Liver (tissue), 9 donors: ENCODE data around the gene ASNSD1. TPM values are rescaled to one million over a fixed set of nuclear protein-coding genes. Genes with fewer than 3 reads are reported as not detected.

Experiments
- DNase-seq: peaks from one replicate; pipeline ENCODE4 v3.0.0-alpha.2; 2017; ENCODE audit warnings: low spot score
- H3K27ac ChIP-seq, 2 donors: one replicate each; pipeline ENCODE4 v1.7.0; 2013; ENCODE audit warnings: inconsistent platforms in 2 of 2, low read length in 2 of 2, control low read depth in 1 of 2, low read depth in 1 of 2, mild to moderate bottlenecking in 1 of 2
- H3K27me3 ChIP-seq, 4 donors: one replicate each; pipeline versions ENCODE4 v1.6.1 to v1.7.0; 2013; ENCODE audit warnings: low read length in 3 of 4, inconsistent platforms in 1 of 4, mild to moderate bottlenecking in 1 of 4, moderate library complexity in 1 of 4; ENCODE audit not compliant: control insufficient read depth in 4 of 4, insufficient read depth in 4 of 4
- H3K36me3 ChIP-seq, 4 donors: one replicate each; pipeline versions ENCODE4 v1.6.1 to v1.7.0; 2013; ENCODE audit warnings: low read length in 3 of 4, mild to moderate bottlenecking in 3 of 4, low read depth in 1 of 4, moderate library complexity in 1 of 4; ENCODE audit not compliant: control insufficient read depth in 4 of 4, insufficient read depth in 3 of 4
- H3K4me1 ChIP-seq, 4 donors: one replicate each; pipeline versions ENCODE4 v1.6.1 to v1.7.0; 2013; ENCODE audit warnings: low read length in 3 of 4, mild to moderate bottlenecking in 3 of 4, moderate library complexity in 1 of 4; ENCODE audit not compliant: control insufficient read depth in 4 of 4, insufficient read depth in 4 of 4
- H3K4me3 ChIP-seq, 3 donors: one replicate each; pipeline versions ENCODE4 v1.6.1 to v1.7.0; 2013; ENCODE audit warnings: low read length in 3 of 3, control low read depth in 1 of 3, low read depth in 1 of 3, mild to moderate bottlenecking in 1 of 3
- H3K9ac ChIP-seq, 2 donors: one replicate each; pipeline ENCODE4 v1.7.0; 2013; ENCODE audit warnings: low read length in 2 of 2, mild to moderate bottlenecking in 2 of 2, moderate library complexity in 2 of 2, control low read depth in 1 of 2, low read depth in 1 of 2
- H3K9me3 ChIP-seq, 4 donors: one replicate each; pipeline versions ENCODE4 v1.6.1 to v1.7.0; 2013; ENCODE audit warnings: low read length in 3 of 4; ENCODE audit not compliant: control insufficient read depth in 4 of 4
- EGR1 ChIP-seq, 2 donors: IDR thresholded peaks; 2 replicates each; pipeline ENCODE4 v1.6.1; 2016 to 2018; ENCODE audit warnings: antibody characterized with exemption in 2 of 2, low read depth in 2 of 2
- FOXA1 ChIP-seq: IDR thresholded peaks from 2 replicates; pipeline ENCODE4 v1.6.1; 2016; ENCODE audit warnings: antibody characterized with exemption
- FOXA2 ChIP-seq: IDR thresholded peaks from 2 replicates; pipeline ENCODE4 v1.6.1; 2016; ENCODE audit warnings: antibody characterized with exemption
- GABPA ChIP-seq, 2 donors: IDR thresholded peaks in 1 of 2; conservative IDR thresholded peaks in 1 of 2; 2 replicates each; pipeline ENCODE4 v1.6.1; 2016; ENCODE audit warnings: antibody characterized with exemption in 2 of 2, mild to moderate bottlenecking in 1 of 2, moderate library complexity in 1 of 2
- HNF4A ChIP-seq, 2 donors: conservative IDR thresholded peaks; 2 replicates each; pipeline ENCODE4 v1.6.1; 2016; ENCODE audit warnings: antibody characterized with exemption in 2 of 2, mild to moderate bottlenecking in 2 of 2
- HNF4G ChIP-seq: IDR thresholded peaks from 2 replicates; pipeline ENCODE4 v1.6.1; 2016; ENCODE audit warnings: antibody characterized with exemption
- JUND ChIP-seq, 2 donors: IDR thresholded peaks; 2 replicates each; pipeline ENCODE4 v1.6.1; 2016; ENCODE audit warnings: antibody characterized with exemption in 2 of 2
- NR2F2 ChIP-seq: IDR thresholded peaks from 2 replicates; pipeline ENCODE4 v1.6.1; 2016; ENCODE audit warnings: antibody characterized with exemption
- RAD21 ChIP-seq, 2 donors: IDR thresholded peaks; 2 replicates each; pipeline ENCODE4 v1.6.1; 2016; ENCODE audit warnings: antibody characterized with exemption in 2 of 2, mild to moderate bottlenecking in 2 of 2
- RXRA ChIP-seq, 2 donors: IDR thresholded peaks; 2 replicates each; pipeline ENCODE4 v1.6.1; 2017 to 2018; ENCODE audit warnings: antibody characterized with exemption in 2 of 2, mild to moderate bottlenecking in 1 of 2
- SP1 ChIP-seq: IDR thresholded peaks from 2 replicates; pipeline ENCODE4 v1.6.1; 2018; ENCODE audit warnings: antibody characterized with exemption, mild to moderate bottlenecking
- TAF1 ChIP-seq: conservative IDR thresholded peaks from 2 replicates; pipeline ENCODE4 v1.6.1; 2016; ENCODE audit warnings: antibody characterized with exemption, mild to moderate bottlenecking
- YY1 ChIP-seq: IDR thresholded peaks from 2 replicates; pipeline ENCODE4 v1.6.1; 2016; ENCODE audit warnings: antibody characterized with exemption, mild to moderate bottlenecking
- polyA plus RNA-seq, 2 donors: library from polyadenylated mRNA; stranded (reverse) in 1 of 2; unstranded in 1 of 2; fragments of 200-250 nt in 1 of 2; fragments of >200 nt in 1 of 2; fragmentation: Nextera tagmentation in 1 of 2; extraction: Ambion mirVana in 1 of 2; gene quantifications; one replicate each; pipeline versions ENCODE4 v1.2.1 to v1.2.3, GENCODE V29; 2013 to 2015
- total RNA-seq, 2 donors: library from RNA; depleted of rRNA; stranded (reverse); fragments of >200 nt; gene quantifications; one replicate each; pipeline ENCODE4 v1.2.3, GENCODE V29; 2014
- TF ChIP-seq, protein P1 (sequence below): IDR thresholded peaks from 2 replicates; pipeline ENCODE4 v1.6.1; 2016; ENCODE audit warnings: antibody characterized with exemption
- TF ChIP-seq, protein P2 (sequence below): fragments of 150-350 bp; IDR thresholded peaks from 2 replicates; pipeline ENCODE4 v1.5.1; 2017; ENCODE audit warnings: improper control_type of control experiment, low read depth, low read length; ENCODE audit not compliant: missing input control
- TF ChIP-seq, protein P3 (sequence below): IDR thresholded peaks from 2 replicates; pipeline ENCODE4 v1.6.1; 2016; ENCODE audit warnings: antibody characterized with exemption
- TF ChIP-seq, protein P4 (sequence below): IDR thresholded peaks from 2 replicates; pipeline ENCODE4 v1.6.1; 2016; ENCODE audit warnings: antibody characterized with exemption, mild to moderate bottlenecking
- TF ChIP-seq, protein P5 (sequence below): IDR thresholded peaks from 2 replicates; pipeline ENCODE4 v1.6.1; 2016; ENCODE audit warnings: antibody characterized with exemption
- donor health status: healthy.
- donor health status: healthy.
- donor health status: healthy.
- donor health status: healthy.
- donor health status: healthy.

Gene ASNSD1
- total and polyA plus RNA-seq, 4 donors = 19.8 to 33.0 (median 25.5) TPM

DNA sequence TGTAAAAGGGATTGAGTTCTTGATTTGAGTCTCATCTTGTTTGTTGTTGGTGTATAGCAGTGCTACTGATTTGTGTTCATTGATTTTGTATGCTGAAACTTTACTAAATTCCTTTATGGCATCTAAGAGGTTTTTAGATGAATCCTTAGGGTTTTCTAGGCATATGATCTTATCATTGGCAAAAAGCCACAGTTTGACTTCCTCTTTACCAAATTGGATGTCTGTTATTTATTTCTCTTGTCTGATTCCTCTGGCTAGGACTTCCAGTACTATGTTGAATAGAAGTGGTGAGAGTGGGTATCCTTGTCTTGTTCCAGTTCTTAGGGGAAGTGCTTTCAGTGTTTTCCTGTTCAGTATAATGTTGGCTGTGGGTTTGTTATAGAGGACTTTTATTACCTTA, 18.0 kb downstream of the ASNSD1 start:
- Histone ChIP-seq H3K4me1 (peaks cover 1 to 4% (median 3%) of the 10 kb centered on the region in 4 donors), H3K27me3 (no peaks in the 10 kb centered on the region)
- no peak for TF ChIP-seq TAF1
- no peak for TF ChIP-seq FOXA2
- no peak for TF ChIP-seq HNF4A (conservative IDR thresholded peaks at IDR 0.05)
- TF ChIP-seq SP1 = no peak
- no peak for TF ChIP-seq RAD21 (IDR thresholded peaks at IDR 0.05)
- TF ChIP-seq YY1 = no peak
- TF ChIP-seq JUND (IDR thresholded peaks at IDR 0.05) = no peak
- TF ChIP-seq, protein P1, sequence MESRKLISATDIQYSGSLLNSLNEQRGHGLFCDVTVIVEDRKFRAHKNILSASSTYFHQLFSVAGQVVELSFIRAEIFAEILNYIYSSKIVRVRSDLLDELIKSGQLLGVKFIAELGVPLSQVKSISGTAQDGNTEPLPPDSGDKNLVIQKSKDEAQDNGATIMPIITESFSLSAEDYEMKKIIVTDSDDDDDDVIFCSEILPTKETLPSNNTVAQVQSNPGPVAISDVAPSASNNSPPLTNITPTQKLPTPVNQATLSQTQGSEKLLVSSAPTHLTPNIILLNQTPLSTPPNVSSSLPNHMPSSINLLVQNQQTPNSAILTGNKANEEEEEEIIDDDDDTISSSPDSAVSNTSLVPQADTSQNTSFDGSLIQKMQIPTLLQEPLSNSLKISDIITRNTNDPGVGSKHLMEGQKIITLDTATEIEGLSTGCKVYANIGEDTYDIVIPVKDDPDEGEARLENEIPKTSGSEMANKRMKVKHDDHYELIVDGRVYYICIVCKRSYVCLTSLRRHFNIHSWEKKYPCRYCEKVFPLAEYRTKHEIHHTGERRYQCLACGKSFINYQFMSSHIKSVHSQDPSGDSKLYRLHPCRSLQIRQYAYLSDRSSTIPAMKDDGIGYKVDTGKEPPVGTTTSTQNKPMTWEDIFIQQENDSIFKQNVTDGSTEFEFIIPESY = no peak
- no peak for TF ChIP-seq HNF4G
- TF ChIP-seq EGR1 (IDR thresholded peaks at IDR 0.05; ENCODE audit: low read depth in 2 of 2) = no peak
- TF ChIP-seq, protein P2, sequence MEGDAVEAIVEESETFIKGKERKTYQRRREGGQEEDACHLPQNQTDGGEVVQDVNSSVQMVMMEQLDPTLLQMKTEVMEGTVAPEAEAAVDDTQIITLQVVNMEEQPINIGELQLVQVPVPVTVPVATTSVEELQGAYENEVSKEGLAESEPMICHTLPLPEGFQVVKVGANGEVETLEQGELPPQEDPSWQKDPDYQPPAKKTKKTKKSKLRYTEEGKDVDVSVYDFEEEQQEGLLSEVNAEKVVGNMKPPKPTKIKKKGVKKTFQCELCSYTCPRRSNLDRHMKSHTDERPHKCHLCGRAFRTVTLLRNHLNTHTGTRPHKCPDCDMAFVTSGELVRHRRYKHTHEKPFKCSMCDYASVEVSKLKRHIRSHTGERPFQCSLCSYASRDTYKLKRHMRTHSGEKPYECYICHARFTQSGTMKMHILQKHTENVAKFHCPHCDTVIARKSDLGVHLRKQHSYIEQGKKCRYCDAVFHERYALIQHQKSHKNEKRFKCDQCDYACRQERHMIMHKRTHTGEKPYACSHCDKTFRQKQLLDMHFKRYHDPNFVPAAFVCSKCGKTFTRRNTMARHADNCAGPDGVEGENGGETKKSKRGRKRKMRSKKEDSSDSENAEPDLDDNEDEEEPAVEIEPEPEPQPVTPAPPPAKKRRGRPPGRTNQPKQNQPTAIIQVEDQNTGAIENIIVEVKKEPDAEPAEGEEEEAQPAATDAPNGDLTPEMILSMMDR = no peak
- no peak for TF ChIP-seq GABPA (IDR thresholded peaks at IDR 0.05 in 1 of 2, conservative IDR thresholded peaks at IDR 0.05 in 1 of 2)
- TF ChIP-seq, protein P3, sequence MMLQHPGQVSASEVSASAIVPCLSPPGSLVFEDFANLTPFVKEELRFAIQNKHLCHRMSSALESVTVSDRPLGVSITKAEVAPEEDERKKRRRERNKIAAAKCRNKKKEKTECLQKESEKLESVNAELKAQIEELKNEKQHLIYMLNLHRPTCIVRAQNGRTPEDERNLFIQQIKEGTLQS = no peak
- no peak for TF ChIP-seq RXRA (IDR thresholded peaks at IDR 0.05)
- TF ChIP-seq, protein P4, sequence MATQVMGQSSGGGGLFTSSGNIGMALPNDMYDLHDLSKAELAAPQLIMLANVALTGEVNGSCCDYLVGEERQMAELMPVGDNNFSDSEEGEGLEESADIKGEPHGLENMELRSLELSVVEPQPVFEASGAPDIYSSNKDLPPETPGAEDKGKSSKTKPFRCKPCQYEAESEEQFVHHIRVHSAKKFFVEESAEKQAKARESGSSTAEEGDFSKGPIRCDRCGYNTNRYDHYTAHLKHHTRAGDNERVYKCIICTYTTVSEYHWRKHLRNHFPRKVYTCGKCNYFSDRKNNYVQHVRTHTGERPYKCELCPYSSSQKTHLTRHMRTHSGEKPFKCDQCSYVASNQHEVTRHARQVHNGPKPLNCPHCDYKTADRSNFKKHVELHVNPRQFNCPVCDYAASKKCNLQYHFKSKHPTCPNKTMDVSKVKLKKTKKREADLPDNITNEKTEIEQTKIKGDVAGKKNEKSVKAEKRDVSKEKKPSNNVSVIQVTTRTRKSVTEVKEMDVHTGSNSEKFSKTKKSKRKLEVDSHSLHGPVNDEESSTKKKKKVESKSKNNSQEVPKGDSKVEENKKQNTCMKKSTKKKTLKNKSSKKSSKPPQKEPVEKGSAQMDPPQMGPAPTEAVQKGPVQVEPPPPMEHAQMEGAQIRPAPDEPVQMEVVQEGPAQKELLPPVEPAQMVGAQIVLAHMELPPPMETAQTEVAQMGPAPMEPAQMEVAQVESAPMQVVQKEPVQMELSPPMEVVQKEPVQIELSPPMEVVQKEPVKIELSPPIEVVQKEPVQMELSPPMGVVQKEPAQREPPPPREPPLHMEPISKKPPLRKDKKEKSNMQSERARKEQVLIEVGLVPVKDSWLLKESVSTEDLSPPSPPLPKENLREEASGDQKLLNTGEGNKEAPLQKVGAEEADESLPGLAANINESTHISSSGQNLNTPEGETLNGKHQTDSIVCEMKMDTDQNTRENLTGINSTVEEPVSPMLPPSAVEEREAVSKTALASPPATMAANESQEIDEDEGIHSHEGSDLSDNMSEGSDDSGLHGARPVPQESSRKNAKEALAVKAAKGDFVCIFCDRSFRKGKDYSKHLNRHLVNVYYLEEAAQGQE = no peak
- no peak for TF ChIP-seq NR2F2
- TF ChIP-seq FOXA1 = no peak
- TF ChIP-seq, protein P5, sequence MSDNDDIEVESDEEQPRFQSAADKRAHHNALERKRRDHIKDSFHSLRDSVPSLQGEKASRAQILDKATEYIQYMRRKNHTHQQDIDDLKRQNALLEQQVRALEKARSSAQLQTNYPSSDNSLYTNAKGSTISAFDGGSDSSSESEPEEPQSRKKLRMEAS = no peak

More for the DNA sequence above, 18.0 kb downstream of the ASNSD1 start:
- H3K27ac ChIP-seq = no peak overlapping the region
- no peaks in the 10 kb centered on the region for H3K9me3 ChIP-seq
- DNase-seq = no peak
- H3K36me3 ChIP-seq = no peaks in the 10 kb centered on the region
- no peak overlapping the region for H3K9ac ChIP-seq
- no peak overlapping the region for H3K4me3 ChIP-seq
